ENCODE data around the gene SATB2. TPM values are rescaled to one million over a fixed set of nuclear protein-coding genes. Genes with fewer than 3 reads are reported as not detected.

SATB2 gene
- total RNA-seq, 1 experiment from 2014 or later, result 3.0 TPM

DNA sequence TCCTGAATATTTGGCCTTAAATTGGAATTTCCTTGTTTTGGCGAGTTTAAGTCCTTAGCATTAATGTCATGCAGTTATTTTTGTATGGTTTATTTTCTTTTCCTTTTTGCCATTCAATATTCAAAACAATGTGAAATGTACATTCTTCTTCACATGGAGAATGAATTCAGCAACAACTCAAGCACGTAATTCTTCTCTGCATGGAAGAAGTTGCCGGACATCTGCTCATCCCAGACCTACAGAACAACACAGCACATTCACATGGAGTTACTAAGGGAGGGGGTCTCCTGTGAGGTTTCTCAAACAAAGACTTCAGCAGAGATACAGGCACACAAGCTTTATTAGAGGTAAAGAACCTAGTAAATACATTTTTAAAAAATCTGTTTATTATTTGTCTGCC is 236.8 kb downstream of the SATB2 start:
- Histone ChIP-seq H3K4me3 (ENCODE audit: low read length) (no peak overlapping the region), H3K27ac (ENCODE audit: low read length) (no peak overlapping the region), H3K79me2 (ENCODE audit: low read length) (no peaks in the 10 kb centered on the region), H3K9ac (ENCODE audit: low read length) (no peak overlapping the region), H3K9me3 (ENCODE audit: low read length) (no peaks in the 10 kb centered on the region), H3K36me3 (ENCODE audit: low read depth, low read length) (no peaks in the 10 kb centered on the region), H3K9me2 (replicated peaks; ENCODE audit: low read length) (no peaks in the 10 kb centered on the region), H2AFZ (ENCODE audit: low read length) (no peak overlapping the region), H3K27me3 (ENCODE audit: low read length) (no peaks in the 10 kb centered on the region), H3K4me2 (ENCODE audit: low read length) (no peak overlapping the region), H3K4me1 (ENCODE audit: insufficient read depth, low read length) (peaks cover 8% of the 10 kb centered on the region), H4K20me1 (ENCODE audit: low read length) (no peaks in the 10 kb centered on the region), H3F3A (ENCODE audit: low read length, unreplicated experiment) (no peaks in the 10 kb centered on the region)
- POLR2A ChIA-PET (ENCODE audit: unreplicated experiment), result no interaction called here
- no peak for DNase-seq
- no peak for ATAC-seq
- no TSS peak for BruUV-seq (replicated peaks)
- CTCF ChIA-PET, result no interaction called here
- intact Hi-C loops (cut with micrococcal nuclease), result no loop called here
- TF ChIP-seq, protein P1, sequence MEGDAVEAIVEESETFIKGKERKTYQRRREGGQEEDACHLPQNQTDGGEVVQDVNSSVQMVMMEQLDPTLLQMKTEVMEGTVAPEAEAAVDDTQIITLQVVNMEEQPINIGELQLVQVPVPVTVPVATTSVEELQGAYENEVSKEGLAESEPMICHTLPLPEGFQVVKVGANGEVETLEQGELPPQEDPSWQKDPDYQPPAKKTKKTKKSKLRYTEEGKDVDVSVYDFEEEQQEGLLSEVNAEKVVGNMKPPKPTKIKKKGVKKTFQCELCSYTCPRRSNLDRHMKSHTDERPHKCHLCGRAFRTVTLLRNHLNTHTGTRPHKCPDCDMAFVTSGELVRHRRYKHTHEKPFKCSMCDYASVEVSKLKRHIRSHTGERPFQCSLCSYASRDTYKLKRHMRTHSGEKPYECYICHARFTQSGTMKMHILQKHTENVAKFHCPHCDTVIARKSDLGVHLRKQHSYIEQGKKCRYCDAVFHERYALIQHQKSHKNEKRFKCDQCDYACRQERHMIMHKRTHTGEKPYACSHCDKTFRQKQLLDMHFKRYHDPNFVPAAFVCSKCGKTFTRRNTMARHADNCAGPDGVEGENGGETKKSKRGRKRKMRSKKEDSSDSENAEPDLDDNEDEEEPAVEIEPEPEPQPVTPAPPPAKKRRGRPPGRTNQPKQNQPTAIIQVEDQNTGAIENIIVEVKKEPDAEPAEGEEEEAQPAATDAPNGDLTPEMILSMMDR (conservative IDR thresholded peaks at IDR 0.05; ENCODE audit: low read depth, low read length), result no peak
- TF ChIP-seq EZH2phosphoT487 (IDR thresholded peaks at IDR 0.05; ENCODE audit: borderline replicate concordance, low read length), result no peak
- no peak for TF ChIP-seq EZH2 (IDR thresholded peaks at IDR 0.05; ENCODE audit: low read length, unreplicated experiment)

DNA sequence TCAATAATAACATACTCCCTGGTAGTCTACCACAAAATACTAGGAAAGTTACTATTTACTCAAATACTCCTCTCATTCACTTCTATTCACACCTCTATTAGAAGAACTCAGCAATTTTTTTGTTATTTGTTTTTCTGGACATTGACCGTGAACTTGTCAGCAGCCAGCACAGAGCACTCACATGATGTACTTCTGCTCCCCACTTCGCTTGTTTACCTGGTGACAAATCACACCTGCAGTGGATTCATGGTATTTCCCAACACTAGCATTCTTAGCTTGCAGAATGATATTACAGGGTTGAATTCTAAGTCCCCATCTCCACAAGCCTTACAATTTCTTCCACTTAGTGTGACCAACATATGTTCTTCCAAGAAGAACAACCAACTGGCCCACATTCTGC is 238.2 kb downstream of the SATB2 start:
- Histone ChIP-seq H3K4me1 (ENCODE audit: insufficient read depth, low read length) (peaks cover 8% of the 10 kb centered on the region), H3K27me3 (ENCODE audit: low read length) (no peaks in the 10 kb centered on the region), H3K79me2 (ENCODE audit: low read length) (no peaks in the 10 kb centered on the region), H3K9ac (ENCODE audit: low read length) (no peak overlapping the region), H3K9me2 (replicated peaks; ENCODE audit: low read length) (no peaks in the 10 kb centered on the region), H2AFZ (ENCODE audit: low read length) (no peak overlapping the region), H3K4me3 (ENCODE audit: low read length) (no peak overlapping the region), H3F3A (ENCODE audit: low read length, unreplicated experiment) (no peaks in the 10 kb centered on the region), H3K27ac (ENCODE audit: low read length) (no peak overlapping the region), H4K20me1 (ENCODE audit: low read length) (no peaks in the 10 kb centered on the region), H3K4me2 (ENCODE audit: low read length) (no peak overlapping the region), H3K36me3 (ENCODE audit: low read depth, low read length) (no peaks in the 10 kb centered on the region), H3K9me3 (ENCODE audit: low read length) (no peaks in the 10 kb centered on the region)
- ChIA-PET CTCF (no interaction called here), POLR2A (ENCODE audit: unreplicated experiment) (no interaction called here)
- BruUV-seq (replicated peaks), result no TSS peak
- intact Hi-C loops (cut with micrococcal nuclease), result no loop called here
- TF ChIP-seq, protein P1 (conservative IDR thresholded peaks at IDR 0.05; ENCODE audit: low read depth, low read length), result no peak
- TF ChIP-seq EZH2 (IDR thresholded peaks at IDR 0.05; ENCODE audit: low read length, unreplicated experiment) (no peak), EZH2phosphoT487 (IDR thresholded peaks at IDR 0.05; ENCODE audit: borderline replicate concordance, low read length) (no peak)
- ATAC-seq, result no peak
- peak; percentile 9 for DNase-seq
